Measurements from ENCODE around the gene ANKRD24. TPM values are rescaled to one million over a fixed set of nuclear protein-coding genes. Genes with fewer than 3 reads are reported as not detected.
"Not testable (repeated sequence)": the region's sequence is repeated elsewhere in the genome, so short reads cannot be mapped to it uniquely, and the experiment has no call there.

The ANKRD24 gene
- total RNA-seq, 1 donor from 2014 or later: 0.82 TPM

- Mint-ChIP-seq H3K36me3 (ENCODE audit: low read depth, unreplicated experiment) (no peaks in the 10 kb centered on the region), H3K4me3 (ENCODE audit: unreplicated experiment) (no peak overlapping the region), H3K4me1 (ENCODE audit: unreplicated experiment) (no peaks in the 10 kb centered on the region), H3K9me3 (ENCODE audit: unreplicated experiment) (no peaks in the 10 kb centered on the region), H3K27ac (ENCODE audit: unreplicated experiment) (no peak overlapping the region), H3K27me3 (ENCODE audit: unreplicated experiment) (peaks cover 10% of the 10 kb centered on the region)
- TF ChIP-seq CTCF (IDR thresholded peaks at IDR 0.05; ENCODE audit: unreplicated experiment): no peak
- DNase-seq (ENCODE audit: low spot score): no peak
Observed at GRCh38 chr19:4216846-4217245, 34.4 kb downstream of the ANKRD24 start.

- DNase-seq (ENCODE audit: low spot score): no peak
- Mint-ChIP-seq H3K27me3 (ENCODE audit: unreplicated experiment) (peaks cover 8% of the 10 kb centered on the region), H3K4me1 (ENCODE audit: unreplicated experiment) (no peaks in the 10 kb centered on the region), H3K27ac (ENCODE audit: unreplicated experiment) (no peak overlapping the region), H3K36me3 (ENCODE audit: low read depth, unreplicated experiment) (no peaks in the 10 kb centered on the region), H3K4me3 (ENCODE audit: unreplicated experiment) (no peak overlapping the region), H3K9me3 (ENCODE audit: unreplicated experiment) (no peaks in the 10 kb centered on the region)
- TF ChIP-seq CTCF (IDR thresholded peaks at IDR 0.05; ENCODE audit: unreplicated experiment): no peak
Observed at GRCh38 chr19:4217429-4218264, 35.2 kb downstream of the ANKRD24 start.

- H3K27ac Mint-ChIP-seq (ENCODE audit: unreplicated experiment); H3K4me3 Mint-ChIP-seq (ENCODE audit: unreplicated experiment); H3K9me3 Mint-ChIP-seq (ENCODE audit: unreplicated experiment); H3K4me1 Mint-ChIP-seq (ENCODE audit: unreplicated experiment); H3K36me3 Mint-ChIP-seq (ENCODE audit: low read depth, unreplicated experiment); DNase-seq (ENCODE audit: low spot score); H3K27me3 Mint-ChIP-seq (ENCODE audit: unreplicated experiment): not testable (repeated sequence)
Observed at GRCh38 chr19:4218523-4218922, 36.0 kb downstream of the ANKRD24 start.

GRCh38 chr19:4220188-4220587 is 37.7 kb downstream of the ANKRD24 start:
- no peaks in the 10 kb centered on the region for H3K36me3 Mint-ChIP-seq (ENCODE audit: low read depth, unreplicated experiment)
- no peaks in the 10 kb centered on the region for H3K4me1 Mint-ChIP-seq (ENCODE audit: unreplicated experiment)
- H3K4me3 Mint-ChIP-seq (ENCODE audit: unreplicated experiment): no peak overlapping the region
- no peak for DNase-seq (ENCODE audit: low spot score)
- peaks cover 6% of the 10 kb centered on the region for H3K27me3 Mint-ChIP-seq (ENCODE audit: unreplicated experiment)
- no peak for TF ChIP-seq CTCF (IDR thresholded peaks at IDR 0.05; ENCODE audit: unreplicated experiment)
- no peak overlapping the region for H3K27ac Mint-ChIP-seq (ENCODE audit: unreplicated experiment)
- no peaks in the 10 kb centered on the region for H3K9me3 Mint-ChIP-seq (ENCODE audit: unreplicated experiment)

- no peak overlapping the region for H3K27ac Mint-ChIP-seq (ENCODE audit: unreplicated experiment)
- DNase-seq (ENCODE audit: low spot score): no peak
- H3K9me3 Mint-ChIP-seq (ENCODE audit: unreplicated experiment): no peaks in the 10 kb centered on the region
- no peaks in the 10 kb centered on the region for H3K36me3 Mint-ChIP-seq (ENCODE audit: low read depth, unreplicated experiment)
- TF ChIP-seq CTCF (IDR thresholded peaks at IDR 0.05; ENCODE audit: unreplicated experiment): no peak
- no peak overlapping the region for H3K4me3 Mint-ChIP-seq (ENCODE audit: unreplicated experiment)
- peaks cover 4% of the 10 kb centered on the region for H3K27me3 Mint-ChIP-seq (ENCODE audit: unreplicated experiment)
- H3K4me1 Mint-ChIP-seq (ENCODE audit: unreplicated experiment): no peaks in the 10 kb centered on the region
Observed at GRCh38 chr19:4224470-4224869, 42.0 kb downstream of the ANKRD24 start.

Measured in endothelial cell (in vitro differentiated cells).